GM21528 (cell line): Measurements from ENCODE around the gene TMEM170A.
"Not testable (repeated sequence)": the region's sequence is repeated elsewhere in the genome, so short reads cannot be mapped to it uniquely, and the experiment has no call there.

Experiments used
- ATAC-seq: cut with Tn5 transposase; IDR thresholded peaks from one replicate; pipeline ENCODE4 v1.9.1; 2021; ENCODE audit warnings: mild to moderate bottlenecking, moderate library complexity; ENCODE audit not compliant: unreplicated experiment, low FRiP score

Gene TMEM170A

GRCh38 chr16:75457485-75458021, 6.9 kb downstream of the TMEM170A start:
- ATAC-seq, result no peak

DNA sequence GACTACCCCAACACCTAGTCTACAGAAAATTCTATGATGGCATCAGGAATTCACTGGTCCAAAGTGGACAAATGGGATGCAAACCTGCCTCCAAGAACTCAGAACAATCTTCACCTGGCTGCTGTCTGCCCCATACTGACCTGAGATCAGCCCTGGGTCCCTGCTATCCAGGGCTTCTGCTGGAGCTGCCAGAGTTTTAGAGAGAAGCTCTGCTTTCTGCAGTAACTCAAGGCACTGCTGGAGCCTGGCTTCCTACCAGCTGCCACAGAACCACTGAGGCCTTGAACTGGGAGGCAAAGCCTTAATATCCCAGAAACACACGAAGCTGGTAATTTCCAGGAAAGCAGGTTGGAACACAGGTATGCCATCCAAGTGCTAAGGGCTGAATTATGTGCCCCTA, 7.5 kb downstream of the TMEM170A start:
- no peak for ATAC-seq

- ATAC-seq, result not testable (repeated sequence)
Measured at GRCh38 chr16:75456486-75456885, 8.0 kb downstream of the TMEM170A start.

DNA sequence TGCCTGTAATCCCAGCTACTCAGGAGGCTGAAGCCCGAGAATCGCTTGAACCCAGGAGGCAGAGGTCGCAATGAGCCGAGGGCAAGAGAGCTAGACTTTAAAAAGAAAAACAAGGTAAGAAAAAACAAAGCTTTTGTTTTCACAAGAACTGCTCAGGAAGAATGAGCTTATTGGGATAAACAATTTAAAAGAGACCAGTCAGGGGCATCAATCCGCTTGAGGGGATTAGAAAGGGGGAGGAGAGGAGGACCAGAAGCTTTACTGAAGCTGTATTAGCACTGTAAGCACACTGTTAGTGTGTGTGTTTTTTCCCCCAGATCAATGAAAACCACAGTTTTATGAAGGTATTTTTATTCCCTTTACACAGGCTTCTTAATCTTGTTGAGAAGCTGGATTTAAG, 8.8 kb downstream of the TMEM170A start:
- no peak for ATAC-seq

DNA sequence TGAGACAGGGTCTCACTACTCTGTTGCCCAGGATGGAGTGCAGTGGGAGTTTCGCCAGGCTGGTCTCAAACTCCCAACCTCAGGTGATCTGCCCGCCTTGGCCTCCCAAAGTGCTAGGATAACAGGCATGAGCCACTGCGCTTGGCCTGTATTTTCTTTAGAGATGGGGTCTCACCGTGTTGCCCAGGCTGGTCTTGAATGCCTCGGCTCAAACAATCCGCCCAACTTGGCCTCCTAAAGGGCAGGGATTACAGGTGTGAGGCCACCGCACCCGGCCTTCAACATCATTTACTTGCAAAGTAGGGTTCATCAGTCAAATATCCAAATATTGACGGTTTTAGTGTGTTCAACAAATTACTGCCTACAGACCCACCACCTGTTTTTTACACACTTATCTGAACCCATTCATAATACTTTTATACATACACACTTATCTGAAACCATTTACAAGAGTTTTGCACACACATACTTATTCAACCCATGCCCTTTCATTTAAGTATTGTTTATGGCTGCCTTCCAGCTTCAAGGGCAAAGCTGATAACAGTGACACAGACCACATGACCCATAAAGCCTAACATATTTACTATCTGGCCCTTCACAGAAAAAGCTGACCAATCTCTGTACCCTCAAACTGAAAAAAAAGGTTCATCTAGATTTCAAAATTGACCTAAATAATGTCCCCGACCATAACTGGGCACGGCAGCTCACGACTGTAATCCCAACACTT, 11.9 kb downstream of the TMEM170A start:
- ATAC-seq, result no peak

DNA sequence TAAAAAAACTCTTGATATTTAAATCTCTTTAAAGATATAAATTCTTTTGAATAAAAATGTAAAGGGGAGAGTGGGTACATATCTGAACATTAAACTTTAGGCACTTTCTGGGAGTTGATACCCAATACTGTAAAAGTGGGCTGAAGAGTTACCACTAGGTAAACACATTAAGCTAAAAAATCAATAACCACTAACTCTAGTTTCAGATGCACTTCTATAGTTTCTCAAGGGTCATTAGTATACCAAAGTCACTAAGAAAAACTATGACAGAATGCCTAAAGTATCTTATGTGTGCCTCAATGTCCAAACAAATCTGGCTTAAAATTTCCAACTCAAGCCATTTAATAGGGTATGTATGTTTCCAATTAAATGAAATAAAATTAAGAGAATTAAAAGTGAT, 18.1 kb downstream of the TMEM170A start:
- ATAC-seq, result no peak

DNA sequence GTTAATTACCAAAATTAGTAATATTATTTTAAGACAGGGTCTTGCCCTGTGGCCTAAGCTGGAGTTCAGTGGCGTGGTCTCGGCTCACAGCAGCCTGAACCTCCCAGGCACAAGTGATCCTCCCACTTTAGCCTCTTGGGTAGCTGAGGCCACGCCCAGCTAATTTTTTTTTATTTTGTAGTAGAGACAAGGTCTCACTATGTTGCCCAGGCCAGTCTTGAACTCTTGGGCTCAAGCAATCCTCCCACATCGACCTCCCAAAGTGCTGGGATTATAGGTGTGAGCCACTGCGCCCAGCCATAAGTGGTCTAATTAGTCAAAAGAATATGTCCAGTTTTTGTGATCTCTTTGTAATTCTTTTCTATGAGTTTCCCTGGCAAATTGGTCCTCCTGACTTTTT, 19.2 kb downstream of the TMEM170A start:
- no peak for ATAC-seq

GRCh38 chr16:75443298-75443697, 21.2 kb downstream of the TMEM170A start:
- no peak for ATAC-seq

- ATAC-seq, result peak; percentile 73
Measured at GRCh38 chr16:75433732-75434413, 30.6 kb downstream of the TMEM170A start.

DNA sequence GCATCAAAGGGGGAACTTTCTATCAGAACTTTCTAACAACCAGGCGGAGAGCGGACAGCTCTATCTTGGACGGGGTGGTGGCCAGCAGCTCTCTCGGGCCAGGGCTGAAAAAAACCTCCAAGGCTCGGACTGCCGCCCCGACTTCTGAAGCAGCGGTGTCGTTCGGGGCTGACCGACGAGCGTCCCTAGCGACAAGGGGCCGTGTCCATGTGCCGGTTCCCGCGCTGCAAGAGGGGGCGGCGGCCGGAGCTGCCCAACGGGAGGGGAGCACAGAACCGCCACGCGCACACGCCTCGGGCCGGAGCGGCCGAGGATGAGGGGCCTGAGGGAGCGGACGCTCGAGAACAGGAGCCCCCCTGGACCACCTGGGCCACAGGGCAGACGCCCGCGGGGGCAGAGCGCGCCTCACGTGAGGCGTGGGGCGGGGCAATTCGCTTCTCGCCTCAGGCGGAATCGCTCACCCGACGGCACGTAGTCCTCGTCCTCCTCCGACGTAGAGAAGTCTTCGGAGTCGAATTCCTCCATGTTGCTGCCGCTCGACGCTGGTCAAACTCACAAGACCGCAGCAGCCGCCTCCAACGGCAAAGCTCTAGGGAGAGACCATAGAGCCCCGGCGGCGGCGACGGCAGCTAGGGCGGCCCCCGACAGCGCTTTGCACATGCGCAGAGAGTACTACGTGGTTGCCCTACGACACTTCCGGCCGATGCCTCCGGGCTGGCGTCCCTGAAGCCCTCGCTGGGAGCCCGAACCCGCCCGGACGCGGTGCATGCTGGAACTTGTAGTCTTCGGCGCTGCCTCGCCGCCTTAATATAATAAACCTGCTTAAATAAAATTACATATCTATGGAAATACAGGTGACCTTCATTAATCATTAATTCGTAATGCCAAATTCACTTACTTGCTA, 31.4 kb downstream of the TMEM170A start, which contains the start of gene CFDP1:
Gene CFDP1, minus strand, starts transcription at position 676 of the 904 bp plus-strand sequence. Its CDS starts 151 bp downstream, at position 525.
- peak; percentile 93 for ATAC-seq

DNA sequence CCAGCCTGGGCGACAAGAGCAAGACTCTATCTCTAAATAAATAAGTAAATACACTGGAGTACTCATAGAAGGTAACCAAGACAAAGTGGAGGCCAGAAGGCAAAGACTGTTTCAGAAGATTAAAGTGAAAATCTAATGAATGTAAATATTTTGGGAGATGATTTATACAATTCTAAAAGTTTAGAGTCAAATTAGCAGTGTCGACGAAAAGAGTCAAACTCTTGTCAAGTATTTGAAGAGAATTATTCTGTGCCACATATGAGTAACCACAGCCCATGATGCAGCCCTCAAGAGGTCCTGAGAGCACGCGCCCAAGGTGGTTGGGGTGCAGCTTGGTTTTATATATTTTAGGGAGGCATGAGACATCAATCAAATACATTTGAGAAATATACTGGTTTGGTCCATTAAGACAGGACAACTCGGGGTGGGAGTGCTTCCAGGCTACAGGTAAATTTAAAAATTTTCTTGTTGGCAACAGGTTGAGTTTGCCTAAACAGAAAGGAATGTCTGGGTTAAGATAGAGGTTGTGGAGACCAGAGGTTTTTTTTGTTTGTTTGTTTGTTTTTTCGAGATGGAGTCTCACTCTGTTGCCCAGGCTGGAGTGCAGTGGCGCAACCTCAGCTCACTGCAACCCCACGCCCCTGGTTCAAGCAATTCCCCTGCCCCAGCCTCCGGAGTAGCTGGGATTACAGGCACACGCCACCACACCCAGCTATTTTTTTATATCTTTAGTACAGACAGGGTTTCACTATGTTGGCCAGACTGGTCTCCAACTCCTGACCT, 34.7 kb downstream of the TMEM170A start:
- ATAC-seq, result no peak

GRCh38 chr16:75426524-75426923, 38.0 kb downstream of the TMEM170A start:
- ATAC-seq, result not testable (repeated sequence)

GRCh38 chr16:75424105-75424762, 40.3 kb downstream of the TMEM170A start:
- ATAC-seq, result not testable (repeated sequence)

DNA sequence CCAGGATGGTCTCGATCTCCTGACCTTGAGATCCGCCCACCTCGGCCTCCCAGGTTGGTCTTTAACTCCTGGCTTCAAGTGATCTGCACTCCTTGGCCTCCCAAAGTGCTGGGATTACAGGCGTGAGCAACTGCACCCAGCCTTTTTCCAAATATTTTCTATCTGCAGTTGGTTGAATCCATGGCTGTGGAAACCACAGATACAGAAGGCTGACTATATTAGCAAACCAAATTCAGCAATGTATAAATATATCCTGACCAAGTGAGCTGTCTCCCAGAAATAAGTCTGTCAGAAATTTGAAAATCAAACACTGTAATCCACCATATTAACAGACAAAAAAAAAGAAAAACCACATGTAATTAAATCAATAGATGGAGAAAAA, 40.8 kb downstream of the TMEM170A start:
- no peak for ATAC-seq

- ATAC-seq, result no peak
Measured at GRCh38 chr16:75421820-75422126, 42.7 kb downstream of the TMEM170A start.

GRCh38 chr16:75420987-75421819, 43.3 kb downstream of the TMEM170A start:
- no peak for ATAC-seq

DNA sequence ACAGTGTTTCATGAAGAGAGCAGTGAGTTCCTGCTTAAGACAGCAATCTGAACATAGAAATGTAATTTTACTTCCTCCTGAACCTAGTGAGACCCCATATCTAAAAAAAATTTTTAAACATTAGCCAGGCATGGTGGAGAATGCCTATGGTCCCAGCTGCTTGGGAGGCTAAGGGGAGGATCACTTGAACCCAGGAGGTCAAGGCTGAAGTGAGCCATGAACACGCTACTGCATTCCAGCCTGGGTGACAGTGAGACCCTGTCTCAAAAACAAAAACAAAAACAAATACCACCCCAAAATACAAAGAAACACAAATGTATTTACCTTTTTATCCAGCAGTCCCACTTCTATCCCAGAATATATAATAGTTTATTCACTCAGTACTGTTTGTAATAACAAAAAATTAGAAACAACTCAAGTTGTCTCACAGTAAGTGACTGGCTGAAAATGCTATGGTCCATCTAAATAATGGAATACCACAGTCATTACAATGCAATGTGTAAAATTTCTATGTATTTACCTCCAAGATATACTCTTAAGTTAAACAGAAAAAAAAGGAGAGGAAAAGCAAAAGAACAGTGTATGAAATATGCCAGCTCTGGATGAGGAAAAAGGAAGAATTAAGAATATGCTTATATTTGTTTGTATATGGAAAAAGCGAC, 47.5 kb downstream of the TMEM170A start:
- no peak for ATAC-seq
